Fibroblast of upper back skin (primary cell): ENCODE data around the gene WSB2.
"Not testable (repeated sequence)": the region's sequence is repeated elsewhere in the genome, so short reads cannot be mapped to it uniquely, and the experiment has no call there.

Experiments
- DNase-seq: peaks from one replicate; pipeline ENCODE4 v3.0.0-alpha.2; 2013

Gene WSB2

GRCh38 chr12:118061011-118061872 lies at the start of gene WSB2:
Gene WSB2, minus strand, starts transcription at chr12:118061179. Its CDS starts 131 bp downstream, at chr12:118061048.
- DNase-seq = peak; percentile 64

GRCh38 chr12:118109088-118109487 lies 48.1 kb upstream of the WSB2 start:
- DNase-seq = no peak

- DNase-seq = no peak
These were observed 46.7 kb upstream of the WSB2 start for GRCh38 chr12:118107694-118108093.

GRCh38 chr12:118107011-118107410 lies 46.0 kb upstream of the WSB2 start:
- DNase-seq = no peak

GRCh38 chr12:118103601-118104382 lies 42.8 kb upstream of the WSB2 start, which contains the start of gene VSIG10:
Gene VSIG10, minus strand, starts transcription at chr12:118104011. Its CDS starts 340 bp downstream, at chr12:118103671.
- peak; percentile 52 for DNase-seq

GRCh38 chr12:118103201-118103600 lies 42.2 kb upstream of the WSB2 start:
- no peak for DNase-seq

- no peak for DNase-seq
These were observed 41.6 kb upstream of the WSB2 start for GRCh38 chr12:118102609-118103008.

- peak; percentile 4 for DNase-seq
These were observed 41.1 kb upstream of the WSB2 start for GRCh38 chr12:118102070-118102469.

- no peak for DNase-seq
These were observed 40.1 kb upstream of the WSB2 start for GRCh38 chr12:118101051-118101450.

- no peak for DNase-seq
These were observed 38.1 kb upstream of the WSB2 start for GRCh38 chr12:118098911-118099671.

- no peak for DNase-seq
These were observed 37.4 kb upstream of the WSB2 start for GRCh38 chr12:118098401-118098800.

- no peak for DNase-seq
These were observed 33.1 kb upstream of the WSB2 start for GRCh38 chr12:118094039-118094438.

GRCh38 chr12:118089782-118090181 lies 28.8 kb upstream of the WSB2 start:
- DNase-seq = no peak

- no peak for DNase-seq
These were observed 21.2 kb upstream of the WSB2 start for GRCh38 chr12:118082161-118082560.

- not testable (repeated sequence) for DNase-seq
These were observed 20.5 kb upstream of the WSB2 start for GRCh38 chr12:118081521-118081920.

GRCh38 chr12:118073768-118074167 lies 12.8 kb upstream of the WSB2 start:
- DNase-seq = no peak

- DNase-seq = no peak
These were observed 9.7 kb upstream of the WSB2 start for GRCh38 chr12:118070650-118071049.

- no peak for DNase-seq
These were observed 7.5 kb upstream of the WSB2 start for GRCh38 chr12:118068445-118068844.

- no peak for DNase-seq
These were observed 4.4 kb upstream of the WSB2 start for GRCh38 chr12:118065380-118065779.

GRCh38 chr12:118064608-118065007 lies 3.6 kb upstream of the WSB2 start:
- no peak for DNase-seq

GRCh38 chr12:118063576-118064391 lies 2.8 kb upstream of the WSB2 start:
- peak; percentile 43 for DNase-seq
